Activated gamma-delta T cell treated with anti-CD3 and anti-CD28 coated beads, Interleukin-2, amount 50 U/mL, for 16 hours (primary cell): ENCODE results near the gene TACC2.

Experiments
- DNase-seq: peaks from one replicate; pipeline ENCODE4 v3.0.0-alpha.2; 2020; ENCODE audit warnings: low read depth

The TACC2 gene

GRCh38 chr10:122165484-122166276, 176.7 kb downstream of the TACC2 start:
- no peak for DNase-seq

GRCh38 chr10:122168101-122168500, 179.1 kb downstream of the TACC2 start:
- DNase-seq: no peak

- no peak for DNase-seq
Observed at GRCh38 chr10:122168598-122169394, 179.8 kb downstream of the TACC2 start.

DNA sequence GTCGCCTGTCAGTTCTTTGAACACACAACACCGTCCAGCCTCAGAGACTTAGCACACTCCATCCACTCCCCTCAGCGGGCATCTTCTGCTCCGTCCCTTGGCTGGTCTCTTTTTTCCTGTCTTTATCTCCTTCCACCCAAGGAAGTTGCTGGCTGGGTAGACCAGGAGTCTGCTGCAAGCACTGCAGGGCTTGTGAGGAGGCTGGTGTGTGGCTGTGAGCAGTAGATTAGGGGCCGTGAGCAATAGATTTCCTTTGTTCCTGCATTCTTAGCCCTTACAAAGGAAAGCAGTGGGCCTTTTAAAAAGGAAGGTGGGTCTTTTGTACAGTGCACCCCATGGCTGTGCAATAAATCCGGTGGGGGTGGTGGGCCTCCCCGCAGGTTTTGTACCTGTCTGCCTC, 181.8 kb downstream of the TACC2 start:
- no peak for DNase-seq

- no peak for DNase-seq
Observed at GRCh38 chr10:122171302-122172075, 182.5 kb downstream of the TACC2 start.

DNA sequence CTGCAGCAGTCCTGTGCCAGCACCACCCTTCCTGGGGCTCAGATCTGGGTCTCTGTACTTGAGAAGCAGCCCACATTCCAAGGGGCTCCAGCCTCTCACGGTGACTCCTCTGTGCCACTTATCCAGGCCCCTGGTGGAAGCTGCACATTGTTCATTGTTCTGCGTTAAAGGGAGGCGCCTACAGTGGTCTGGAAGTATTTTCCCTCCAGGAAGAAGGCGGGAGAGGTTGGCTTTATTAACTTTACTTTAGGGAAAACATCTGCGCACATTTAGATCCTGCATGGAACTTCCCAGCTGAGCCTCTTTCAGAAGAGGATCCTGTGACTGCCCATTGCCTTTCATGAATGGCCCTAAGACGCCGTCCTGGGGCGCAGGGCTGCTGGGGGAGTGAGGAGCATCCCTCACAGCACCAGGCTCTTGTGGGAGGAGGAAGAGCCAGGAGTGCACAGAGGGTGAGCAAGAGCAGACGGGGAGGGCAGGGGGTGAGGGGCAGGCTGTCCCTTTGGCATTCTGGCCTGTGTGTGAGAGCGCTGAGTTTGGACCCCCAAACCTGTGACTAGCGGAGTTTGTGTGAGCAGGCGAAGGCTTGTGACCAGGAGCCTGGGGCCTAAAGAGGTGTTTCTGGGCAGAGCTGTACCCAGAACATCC, 183.5 kb downstream of the TACC2 start:
- no peak for DNase-seq

DNA sequence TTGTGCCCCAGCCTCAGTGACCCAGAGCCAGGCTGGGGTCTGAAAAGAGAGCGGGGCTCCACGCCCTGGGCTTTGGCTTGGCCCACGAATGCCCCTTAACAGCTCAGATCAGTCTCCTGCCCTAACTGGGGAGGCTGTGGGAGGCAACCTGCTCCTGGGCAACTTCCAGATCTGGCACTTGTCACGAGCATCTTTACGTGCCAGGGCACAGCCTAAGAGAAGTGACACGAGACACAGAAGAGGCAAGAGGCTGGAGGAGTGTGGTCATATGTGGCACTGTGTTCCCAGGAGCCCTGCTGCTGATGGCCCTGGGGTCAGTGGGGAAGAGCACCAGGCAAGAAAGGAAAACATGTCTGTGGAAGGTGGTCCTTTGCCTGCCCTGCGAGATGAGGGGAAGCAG, 184.4 kb downstream of the TACC2 start:
- no peak for DNase-seq

- no peak for DNase-seq
Observed at GRCh38 chr10:122173766-122174435, 184.9 kb downstream of the TACC2 start.

DNA sequence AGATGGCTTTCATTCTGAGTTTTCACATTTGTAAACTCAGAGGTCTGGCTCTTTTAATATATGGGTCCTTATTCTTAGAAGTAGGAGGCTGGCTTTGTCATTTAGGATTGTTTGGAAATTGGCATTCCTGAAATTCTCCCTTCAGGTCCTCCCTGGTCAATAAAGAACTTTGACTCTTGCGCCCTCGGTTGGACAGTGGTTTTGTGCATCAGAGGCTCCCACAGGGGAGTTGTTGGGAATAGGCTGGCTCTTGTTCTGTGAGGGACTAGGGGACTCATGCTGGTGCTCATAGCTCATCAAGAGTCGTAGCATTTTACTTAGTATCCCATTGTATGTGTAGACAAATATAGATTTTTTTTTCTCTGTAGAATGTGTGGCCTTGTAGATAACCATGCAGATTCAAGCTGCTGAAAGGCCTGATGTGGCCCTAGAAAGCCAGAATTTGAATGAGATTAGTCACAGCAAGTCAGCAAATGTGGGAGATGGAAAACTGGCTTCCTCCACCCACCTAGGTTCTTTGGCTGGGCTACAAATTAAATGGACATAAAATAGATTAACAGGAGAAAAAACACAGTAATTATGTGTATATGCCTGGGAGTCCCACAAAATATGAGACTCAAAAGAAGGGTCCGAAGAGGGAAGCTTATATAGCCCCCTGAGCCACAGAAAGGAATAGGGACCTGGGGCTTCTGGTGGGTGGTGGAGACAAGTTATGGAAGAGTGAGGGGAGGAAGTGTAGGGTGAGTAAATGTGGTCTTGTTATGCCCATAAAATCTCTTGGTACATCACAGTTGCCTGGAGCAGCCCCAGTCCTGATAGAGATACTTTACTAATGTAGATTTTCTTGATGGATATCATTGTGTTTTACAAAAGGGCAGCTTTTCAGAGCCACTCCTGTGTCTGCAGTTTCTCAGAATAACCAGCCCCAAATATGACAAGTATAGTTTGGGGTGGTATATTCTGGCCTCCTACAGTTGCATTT, 187.6 kb downstream of the TACC2 start:
- DNase-seq: no peak

DNA sequence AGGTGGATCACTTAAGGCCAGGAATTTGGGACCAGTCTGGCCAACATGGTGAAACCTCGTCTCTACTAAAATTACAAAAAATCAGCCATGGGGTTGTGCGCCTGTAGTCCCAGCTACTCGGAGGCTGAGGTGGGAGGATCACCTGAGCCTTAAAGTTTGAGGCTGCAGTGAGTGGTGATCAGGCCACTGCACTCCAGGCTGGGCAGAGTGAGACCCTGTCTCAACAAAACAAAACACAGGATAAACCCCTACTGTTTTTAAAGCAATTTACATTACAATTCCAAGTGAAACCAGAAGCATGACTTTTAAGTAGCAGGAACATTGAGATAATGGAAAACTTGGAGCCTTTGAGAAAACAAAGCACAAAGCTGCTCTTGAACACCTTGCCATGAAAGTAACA, 189.7 kb downstream of the TACC2 start:
- no peak for DNase-seq

DNA sequence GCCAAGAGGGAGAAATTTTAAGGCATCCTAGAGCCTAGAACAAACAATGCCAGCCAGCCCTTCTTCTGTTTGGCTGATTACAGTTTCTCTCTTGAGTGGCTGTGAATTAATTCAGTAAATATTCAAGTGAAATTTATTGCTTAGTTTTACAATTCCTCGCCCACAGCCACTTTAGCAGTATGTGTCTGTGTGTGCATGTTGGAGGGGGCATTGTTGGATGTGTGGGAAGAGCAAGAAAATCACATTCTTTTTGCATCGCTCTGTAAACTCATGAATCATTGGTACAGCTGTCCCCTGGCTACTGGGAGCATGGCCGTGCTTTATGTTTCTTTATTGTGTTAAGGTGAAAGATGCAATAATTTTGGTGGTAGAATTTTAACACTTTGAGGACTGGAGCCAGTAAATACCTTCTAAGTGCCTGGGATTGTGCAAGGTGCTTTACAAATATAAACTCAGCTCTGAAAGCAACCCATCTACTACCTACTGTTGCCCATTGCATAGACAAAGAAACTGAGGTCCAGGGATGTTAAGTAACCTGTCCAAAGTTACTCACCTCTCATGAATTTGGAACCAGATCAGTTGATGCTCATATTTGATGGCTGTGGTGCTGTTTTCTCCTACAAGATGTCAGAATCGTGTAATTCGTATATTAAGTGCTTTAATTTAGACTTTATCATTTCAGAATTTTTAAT, 192.2 kb downstream of the TACC2 start:
- DNase-seq: no peak

DNA sequence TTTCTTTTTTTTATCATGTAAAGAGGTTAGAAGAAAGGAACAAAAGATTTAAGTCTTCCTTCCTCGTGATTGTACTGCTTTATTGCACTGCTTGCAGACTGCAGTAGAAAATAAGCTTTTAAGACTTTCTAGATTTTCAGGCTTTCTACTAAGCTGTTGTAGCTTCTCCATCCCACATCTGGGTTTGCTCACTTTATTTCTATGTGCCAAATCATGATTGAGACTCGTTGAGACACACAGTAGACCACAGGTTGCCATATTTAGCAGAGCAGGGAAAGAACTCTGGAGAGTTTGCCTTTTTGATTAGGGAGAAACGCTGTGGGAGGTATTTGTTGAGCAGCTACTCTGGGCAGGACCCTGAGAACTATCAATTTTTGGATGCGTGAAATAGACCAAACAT, 192.9 kb downstream of the TACC2 start:
- no peak for DNase-seq

GRCh38 chr10:122182308-122182707, 193.3 kb downstream of the TACC2 start:
- DNase-seq: no peak

DNA sequence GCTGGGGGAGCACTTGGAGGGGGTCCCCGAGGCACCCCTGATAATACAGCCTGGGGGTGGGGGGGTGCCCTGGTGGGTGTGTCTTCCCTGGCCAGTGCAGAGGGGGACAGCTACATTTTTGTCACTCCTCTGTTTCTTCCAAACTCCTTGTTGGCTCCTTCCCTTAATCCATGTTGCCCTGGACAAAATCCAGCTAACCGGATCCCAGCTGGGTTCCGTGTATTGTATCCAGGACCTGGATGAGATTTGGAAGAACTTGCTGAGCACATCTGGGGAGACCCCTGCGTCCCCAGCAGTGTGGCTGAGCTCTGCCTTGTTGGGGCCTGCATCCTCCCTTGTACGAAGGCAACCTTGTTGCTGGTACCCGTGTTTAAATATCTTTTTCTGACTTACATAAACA, 195.3 kb downstream of the TACC2 start:
- DNase-seq: no peak

DNA sequence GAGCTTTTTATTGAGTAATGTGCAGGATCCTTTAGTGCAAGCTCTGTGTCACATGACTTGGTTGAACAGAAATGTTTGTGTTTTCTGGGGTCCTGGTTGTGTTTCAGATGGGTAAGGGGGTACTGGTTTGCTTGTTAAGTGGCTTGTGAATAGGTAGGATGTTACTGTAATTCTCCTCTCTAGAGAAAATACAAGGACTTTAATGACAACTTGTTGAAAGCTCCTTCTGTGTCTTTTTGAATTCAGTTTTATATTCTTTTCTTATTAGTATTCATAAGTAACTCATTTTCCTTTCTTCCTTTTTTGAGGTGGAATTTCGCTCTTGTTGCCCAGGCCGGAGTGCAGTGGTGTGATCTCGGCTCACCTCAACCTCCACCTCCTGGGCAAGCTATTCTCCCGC, 196.7 kb downstream of the TACC2 start:
- no peak for DNase-seq

DNA sequence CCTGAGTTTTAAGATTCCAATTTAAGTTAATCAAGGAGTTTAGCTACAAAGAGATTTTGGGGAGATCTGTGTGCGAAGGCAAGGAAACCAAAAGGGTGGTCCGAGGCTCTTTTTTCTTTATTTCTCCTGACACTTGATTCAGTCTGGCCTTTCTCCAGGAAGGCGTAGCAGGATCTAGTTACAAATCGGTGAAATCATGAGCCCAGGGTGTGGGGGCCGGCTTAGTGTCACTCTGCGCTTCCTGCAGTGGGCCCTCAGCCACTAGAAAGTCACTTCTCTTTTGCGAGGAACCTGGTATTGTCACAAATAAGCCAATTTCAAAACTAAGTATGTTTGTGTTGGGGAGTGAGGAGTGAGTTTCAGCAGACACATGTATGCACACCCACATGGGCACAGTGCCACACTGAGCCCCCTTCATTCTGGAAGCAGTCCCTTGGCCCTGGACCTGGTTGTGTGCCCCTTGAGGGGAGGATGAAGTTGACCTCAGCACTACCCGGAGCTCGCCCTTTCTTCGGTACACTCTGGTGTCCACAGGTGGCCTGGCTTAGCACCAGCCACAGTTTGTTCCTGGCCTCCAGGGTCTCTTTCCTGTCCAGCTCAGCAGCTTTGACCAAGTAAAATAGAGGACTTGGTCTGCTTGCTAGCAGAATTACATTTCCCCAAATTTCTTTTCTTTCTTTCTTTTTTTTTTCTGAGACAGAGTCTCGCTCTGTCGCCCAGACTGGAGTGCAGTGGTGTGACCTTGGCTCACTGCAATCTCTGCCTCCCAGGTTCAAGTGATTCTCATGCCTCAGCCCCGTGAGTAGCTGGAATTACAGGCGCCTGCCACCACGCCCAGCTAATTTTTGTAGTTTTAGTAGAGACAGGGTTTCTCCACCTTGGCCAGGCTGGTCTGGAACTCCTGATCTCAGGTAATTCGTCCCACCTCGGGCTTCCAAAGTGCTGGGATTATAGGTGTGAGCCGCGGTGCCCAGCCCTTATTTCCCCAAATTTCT, 198.2 kb downstream of the TACC2 start:
- no peak for DNase-seq

GRCh38 chr10:122188706-122189105, 199.7 kb downstream of the TACC2 start:
- no peak for DNase-seq

DNA sequence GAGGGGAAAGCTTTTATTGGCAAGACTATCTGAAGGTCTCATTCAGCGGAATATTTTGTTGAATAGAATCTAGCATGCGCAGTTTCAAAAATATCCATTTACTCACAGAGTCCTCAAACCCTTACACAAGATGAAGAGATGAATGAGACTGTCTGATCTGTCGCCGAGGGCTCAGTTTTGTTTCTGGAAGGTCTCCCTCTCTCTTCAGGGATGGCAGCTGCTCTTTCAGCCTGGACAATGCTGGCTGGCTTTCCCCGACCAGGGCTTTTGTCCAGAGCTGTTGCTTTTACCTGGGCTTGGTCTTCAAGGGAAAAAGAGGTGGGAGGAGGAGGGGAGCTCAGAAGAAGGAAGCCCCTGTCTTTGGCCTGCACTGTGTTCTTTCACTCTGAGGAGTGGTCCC, 200.2 kb downstream of the TACC2 start:
- DNase-seq: no peak
